ENCODE measurements around the gene GAL3ST2.
"Not testable (repeated sequence)": the region's sequence is repeated elsewhere in the genome, so short reads cannot be mapped to it uniquely, and the experiment has no call there.

GAL3ST2 gene

GRCh38 chr2:241768850-241769249 lies 7.8 kb upstream of the GAL3ST2 start:
- no peak for DNase-seq

- DNase-seq, result no peak
Measured at GRCh38 chr2:241769819-241770184, 6.8 kb upstream of the GAL3ST2 start.

GRCh38 chr2:241770185-241770935 lies 6.3 kb upstream of the GAL3ST2 start:
- no peak for DNase-seq

GRCh38 chr2:241770936-241771285 lies 5.7 kb upstream of the GAL3ST2 start:
- no peak for DNase-seq

- no peak for DNase-seq
Measured at GRCh38 chr2:241771286-241772062, 5.1 kb upstream of the GAL3ST2 start.

- DNase-seq, result peak; percentile 38
Measured at GRCh38 chr2:241772063-241772499, 4.5 kb upstream of the GAL3ST2 start.

GRCh38 chr2:241773511-241774418 lies 2.9 kb upstream of the GAL3ST2 start:
- DNase-seq, result no peak

GRCh38 chr2:241774419-241775222 lies 2.0 kb upstream of the GAL3ST2 start:
- DNase-seq, result no peak

GRCh38 chr2:241775223-241776177 lies 1.1 kb upstream of the GAL3ST2 start:
- no peak for DNase-seq

- no peak for DNase-seq
Measured at GRCh38 chr2:241777170-241777685, 606 bp downstream of the GAL3ST2 start.

GRCh38 chr2:241777686-241778627 lies 1.3 kb downstream of the GAL3ST2 start:
- DNase-seq, result no peak

GRCh38 chr2:241780939-241781569 lies 4.4 kb downstream of the GAL3ST2 start:
- DNase-seq, result no peak

- DNase-seq, result not testable (repeated sequence)
Measured at GRCh38 chr2:241782053-241782452, 5.4 kb downstream of the GAL3ST2 start.

- DNase-seq, result no peak
Measured at GRCh38 chr2:241788135-241788534, 11.5 kb downstream of the GAL3ST2 start.

GRCh38 chr2:241788572-241788971 lies 11.9 kb downstream of the GAL3ST2 start:
- peak; percentile 76 for DNase-seq

GRCh38 chr2:241791385-241791784 lies 14.8 kb downstream of the GAL3ST2 start:
- DNase-seq, result not testable (repeated sequence)

GRCh38 chr2:241793385-241793784 lies 16.8 kb downstream of the GAL3ST2 start:
- DNase-seq, result no peak

- no peak for DNase-seq
Measured at GRCh38 chr2:241794250-241794823, 17.7 kb downstream of the GAL3ST2 start.

All from stimulated activated CD4-positive, alpha-beta T cell treated with anti-CD3 and anti-CD28 coated beads, Interleukin-15, amount 100 ng/mL, for 24 hours (primary cell).